DOHH2 (cell line): ENCODE results near the gene MAP1B.

Experiments
- CTCF ChIP-seq: fragments of 200-600 bp; sonication (generic); IDR thresholded peaks from one replicate; pipeline ENCODE4 v1.5.1; 2014; ENCODE audit warnings: antibody characterized with exemption, mild to moderate bottlenecking, low read depth, low read length; ENCODE audit not compliant: poor library complexity, severe bottlenecking
- EZH2phosphoT487 ChIP-seq: fragments of 200-600 bp; sonication (generic); IDR thresholded peaks from 2 replicates; pipeline ENCODE4 v1.6.1; 2017; ENCODE audit warnings: borderline replicate concordance, mild to moderate bottlenecking, antibody characterized with exemption, low read length, moderate library complexity, mixed read lengths

GRCh38 chr5:72183101-72183520, 75.8 kb downstream of the MAP1B start:
- TF ChIP-seq CTCF (no peak), EZH2phosphoT487 (no peak)
